C4-2B (cell line): ENCODE results near the gene MDK.
A peak's percentile ranks its signal among the peaks of the same experiment; 100 is the strongest.

ENCODE experiments used
- H3K27ac ChIP-seq: fragments of 450-650 bp; 2 replicates; pipeline ENCODE4 v1.5.1; 2017
- CTCF ChIP-seq: fragments of 450-650 bp; conservative IDR thresholded peaks from 2 replicates; pipeline ENCODE4 v1.5.1; 2017; ENCODE audit warnings: mild to moderate bottlenecking
- ZFX ChIP-seq: fragments of 450-650 bp; IDR thresholded peaks from 2 replicates; pipeline ENCODE4 v1.6.1; 2017

The MDK gene

GRCh38 chr11:46382646-46383403 lies 1.4 kb downstream of the MDK start:
- TF ChIP-seq CTCF = peak; percentile 84
- no peak for TF ChIP-seq ZFX
- H3K27ac ChIP-seq = no peak overlapping the region; the same call in 1 of the 2 replicates

GRCh38 chr11:46383404-46383758 lies 1.9 kb downstream of the MDK start:
- H3K27ac ChIP-seq = no peak overlapping the region
- TF ChIP-seq ZFX (no peak), CTCF (peak; percentile 61)

GRCh38 chr11:46383974-46384701 lies 2.7 kb downstream of the MDK start:
- TF ChIP-seq ZFX = no peak
- no peak for TF ChIP-seq CTCF
- no peak overlapping the region for H3K27ac ChIP-seq

- TF ChIP-seq CTCF (no peak), ZFX (no peak)
- no peak overlapping the region for H3K27ac ChIP-seq
Measured at GRCh38 chr11:46385169-46386004, 3.9 kb downstream of the MDK start.

- no peak overlapping the region for H3K27ac ChIP-seq
- TF ChIP-seq CTCF (no peak), ZFX (no peak)
Measured at GRCh38 chr11:46386005-46386578, 4.6 kb downstream of the MDK start.

GRCh38 chr11:46386674-46387073 lies 5.2 kb downstream of the MDK start:
- H3K27ac ChIP-seq = no peak overlapping the region
- TF ChIP-seq ZFX (no peak), CTCF (no peak)

GRCh38 chr11:46387456-46387855 lies 6.0 kb downstream of the MDK start:
- TF ChIP-seq CTCF (no peak), ZFX (no peak)
- H3K27ac ChIP-seq = no peak overlapping the region
